HG02610 (cell line): Measurements from ENCODE around the gene PHF10.
"Not testable (repeated sequence)": the region's sequence is repeated elsewhere in the genome, so short reads cannot be mapped to it uniquely, and the experiment has no call there.

Source experiments
- ATAC-seq: cut with Tn5 transposase; IDR thresholded peaks from one replicate; pipeline ENCODE4 v1.9.1; 2021; ENCODE audit warnings: mild to moderate bottlenecking, moderate library complexity; ENCODE audit not compliant: unreplicated experiment

Gene PHF10

DNA sequence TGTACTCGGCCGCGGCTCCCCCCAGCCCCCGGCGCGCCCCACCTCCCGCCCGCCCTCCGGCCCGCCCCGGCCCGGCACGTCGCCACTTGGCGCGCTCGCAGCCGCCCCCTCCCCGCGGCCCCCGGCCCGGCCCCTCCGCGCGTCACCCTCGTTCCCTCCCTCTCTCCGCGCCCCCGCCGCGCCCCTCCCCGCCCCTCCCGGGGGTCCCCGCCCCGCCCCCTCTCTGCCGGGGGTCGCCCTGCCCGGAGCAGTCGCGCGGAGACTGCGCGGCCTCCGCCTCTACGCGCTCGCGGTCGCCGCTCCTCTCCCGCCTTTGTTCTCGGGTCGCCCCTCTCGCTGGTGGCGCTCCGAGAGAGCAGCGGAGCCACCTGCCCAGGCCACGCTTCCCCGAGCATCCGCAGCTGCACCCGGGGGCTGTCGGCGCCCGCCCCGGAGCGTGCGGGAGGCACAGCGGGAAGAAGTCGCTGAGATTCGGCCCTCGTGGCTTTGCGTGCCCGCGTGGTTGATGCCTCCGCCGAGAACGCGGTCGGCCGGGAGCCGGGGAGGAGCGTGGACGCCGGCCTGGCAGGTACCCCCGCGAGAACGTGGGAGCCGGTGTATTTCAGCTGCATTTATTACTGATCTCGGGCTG lies at the start of gene PHF10:
TSS of gene PHF10 (minus strand) at position 7 of the 631 bp plus-strand sequence. CDS start 569 bp downstream, outside the sequence.
- peak; percentile 45 for ATAC-seq

DNA sequence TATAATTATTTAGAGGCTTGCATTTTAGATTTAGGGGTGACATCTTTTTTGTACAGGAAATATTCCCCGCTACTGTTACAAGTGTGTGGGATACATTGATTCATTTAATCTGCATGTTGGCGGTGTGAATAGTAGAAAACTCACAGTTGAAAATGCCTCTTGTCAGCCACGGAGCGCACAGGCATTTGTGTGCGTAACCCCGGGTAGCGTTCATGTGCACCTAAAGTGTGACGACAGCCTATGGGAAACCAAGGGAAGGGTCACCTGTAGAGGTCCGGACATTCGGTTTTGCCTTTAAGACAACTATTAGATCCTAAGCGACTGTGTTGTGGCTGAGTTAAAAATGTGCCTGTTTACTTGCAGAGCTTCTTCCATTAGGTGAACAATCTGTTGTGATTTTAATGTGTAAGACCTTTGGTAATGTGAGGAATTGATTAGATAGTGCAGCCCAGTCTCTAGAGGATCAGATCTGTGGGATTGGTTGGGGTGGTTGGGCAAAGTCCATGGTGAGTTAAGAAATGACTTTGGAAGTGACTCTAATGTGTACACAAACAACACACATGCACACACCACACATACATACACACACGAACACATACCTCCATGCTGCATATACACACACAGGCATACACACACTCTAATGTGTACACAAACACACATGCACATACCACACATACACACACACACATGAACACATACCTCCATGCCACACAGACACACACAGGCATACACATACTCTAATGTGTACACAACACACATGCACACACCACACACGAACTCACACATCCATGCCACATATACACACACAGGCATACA lies 42.8 kb upstream of the PHF10 start:
- ATAC-seq: no peak

DNA sequence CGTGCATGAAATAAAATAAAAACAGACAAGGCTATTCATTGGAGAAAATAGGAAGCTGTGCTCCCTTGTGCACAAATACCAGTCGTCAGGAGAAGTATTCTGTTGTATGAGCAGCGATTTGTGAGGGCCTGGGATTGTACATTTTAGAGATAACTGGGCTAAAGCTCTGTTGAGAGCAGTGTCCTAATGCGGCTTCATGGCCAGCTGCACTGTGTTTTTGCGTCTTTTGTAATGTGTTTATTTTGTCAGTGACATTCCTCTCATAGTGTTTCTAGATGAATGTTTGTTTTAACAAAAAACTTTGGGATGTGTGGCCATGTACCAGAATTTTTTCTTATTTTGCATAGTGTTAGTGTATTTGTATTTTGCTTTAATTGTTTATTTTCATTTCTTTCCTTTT lies 41.9 kb upstream of the PHF10 start:
- ATAC-seq: no peak

DNA sequence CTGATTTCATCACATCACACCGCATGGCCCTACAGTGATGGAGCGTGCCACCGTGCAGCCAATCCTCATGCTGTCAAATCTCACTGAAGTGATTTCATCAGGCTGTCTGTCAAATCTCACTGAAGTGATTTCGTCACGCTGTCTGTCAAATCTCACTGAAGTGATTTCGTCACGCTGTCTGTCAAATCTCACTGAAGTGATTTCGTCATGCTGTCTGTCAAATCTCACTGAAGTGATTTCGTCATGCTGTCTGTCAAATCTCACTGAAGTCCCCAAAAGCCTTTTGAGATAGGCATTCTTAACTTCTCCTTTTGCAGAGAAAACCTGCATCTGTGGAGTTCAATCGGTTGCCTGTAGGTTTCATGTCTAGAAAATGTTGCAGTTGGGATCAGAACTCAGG lies 41.5 kb upstream of the PHF10 start:
- not testable (repeated sequence) for ATAC-seq

DNA sequence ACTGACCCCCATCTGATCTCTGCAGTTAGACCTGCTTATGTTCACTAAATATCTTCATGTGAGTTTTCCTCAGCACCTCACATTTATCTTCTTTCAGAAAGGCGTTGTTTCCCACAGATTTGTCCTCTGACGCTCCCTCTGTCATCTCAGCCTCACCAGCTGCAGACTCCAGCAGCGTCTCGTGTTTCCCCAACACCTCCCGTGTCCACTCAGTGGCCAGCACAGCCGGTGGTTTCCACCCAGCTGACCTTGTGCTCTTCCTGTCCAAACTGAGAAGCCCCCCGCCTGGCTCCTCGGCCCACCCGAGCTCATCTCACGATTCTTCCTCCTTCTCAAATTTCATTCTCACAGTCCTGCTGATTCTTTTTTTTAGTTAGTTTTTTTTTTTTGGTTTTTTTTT lies 39.6 kb upstream of the PHF10 start:
- ATAC-seq: no peak

DNA sequence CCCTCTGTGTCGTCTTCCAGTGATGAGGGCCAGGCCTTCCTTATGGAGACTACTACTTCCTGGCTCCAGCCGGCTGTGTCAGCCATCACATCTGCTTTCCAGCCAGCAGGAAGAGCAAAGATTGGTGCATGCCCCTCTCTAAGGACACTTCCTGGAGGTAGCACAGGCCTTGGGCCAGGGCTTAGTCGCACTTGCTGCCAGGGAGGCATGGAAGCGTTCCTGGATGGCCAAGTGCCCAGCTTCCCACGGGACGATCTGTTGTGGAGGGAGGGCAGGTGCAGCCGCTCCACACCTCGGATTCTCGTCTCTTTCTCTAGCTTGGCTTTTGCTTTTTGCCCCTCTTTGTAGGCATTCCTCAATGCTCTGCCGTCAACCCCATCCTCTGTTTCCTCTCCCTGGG lies 39.0 kb upstream of the PHF10 start:
- ATAC-seq: no peak

DNA sequence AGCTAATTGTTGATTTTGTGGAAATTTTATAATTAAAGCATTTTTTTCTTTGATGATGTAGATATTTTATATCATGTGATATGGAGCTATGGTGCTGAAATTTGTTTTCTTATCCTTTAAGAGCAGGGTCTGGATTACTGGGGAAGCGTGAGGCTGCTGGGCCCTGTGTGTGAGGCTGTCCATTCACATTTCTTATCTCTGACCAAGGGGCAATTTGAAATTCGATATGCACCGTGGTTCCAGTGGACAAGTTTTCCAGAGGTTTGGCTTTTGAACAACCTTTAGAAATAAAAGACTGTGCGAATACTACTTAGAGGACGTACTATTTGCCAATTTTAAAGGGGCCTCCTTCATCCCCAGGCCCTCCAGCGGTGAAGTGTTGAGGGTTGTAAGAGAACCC lies 30.9 kb upstream of the PHF10 start:
- no peak for ATAC-seq

DNA sequence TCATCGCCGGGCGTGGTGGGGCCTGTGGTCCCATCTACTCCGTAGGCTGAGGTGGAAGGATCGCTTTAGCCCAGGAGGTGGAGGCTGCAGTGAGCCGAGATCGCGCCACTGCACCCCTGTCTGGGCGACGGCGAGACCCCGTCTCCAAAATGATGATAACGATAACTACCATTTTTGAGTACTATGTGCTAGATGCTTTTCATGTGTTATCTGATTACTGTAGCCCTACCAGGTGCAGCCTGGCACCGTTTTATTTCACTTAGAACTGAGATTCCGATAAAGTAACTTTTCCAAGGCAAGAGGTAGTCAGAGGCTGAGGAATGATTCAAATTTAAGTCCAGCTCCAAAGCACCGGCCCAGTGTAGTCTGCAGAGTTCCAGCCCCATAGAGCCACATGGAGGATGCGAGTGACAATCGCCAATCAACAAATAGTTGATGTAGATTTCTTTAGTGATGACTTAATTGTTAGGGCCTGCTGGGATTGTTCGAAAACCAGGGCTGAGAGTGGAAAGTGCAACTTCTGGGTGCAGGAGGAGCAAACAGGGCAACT lies 27.8 kb upstream of the PHF10 start:
- ATAC-seq: no peak

DNA sequence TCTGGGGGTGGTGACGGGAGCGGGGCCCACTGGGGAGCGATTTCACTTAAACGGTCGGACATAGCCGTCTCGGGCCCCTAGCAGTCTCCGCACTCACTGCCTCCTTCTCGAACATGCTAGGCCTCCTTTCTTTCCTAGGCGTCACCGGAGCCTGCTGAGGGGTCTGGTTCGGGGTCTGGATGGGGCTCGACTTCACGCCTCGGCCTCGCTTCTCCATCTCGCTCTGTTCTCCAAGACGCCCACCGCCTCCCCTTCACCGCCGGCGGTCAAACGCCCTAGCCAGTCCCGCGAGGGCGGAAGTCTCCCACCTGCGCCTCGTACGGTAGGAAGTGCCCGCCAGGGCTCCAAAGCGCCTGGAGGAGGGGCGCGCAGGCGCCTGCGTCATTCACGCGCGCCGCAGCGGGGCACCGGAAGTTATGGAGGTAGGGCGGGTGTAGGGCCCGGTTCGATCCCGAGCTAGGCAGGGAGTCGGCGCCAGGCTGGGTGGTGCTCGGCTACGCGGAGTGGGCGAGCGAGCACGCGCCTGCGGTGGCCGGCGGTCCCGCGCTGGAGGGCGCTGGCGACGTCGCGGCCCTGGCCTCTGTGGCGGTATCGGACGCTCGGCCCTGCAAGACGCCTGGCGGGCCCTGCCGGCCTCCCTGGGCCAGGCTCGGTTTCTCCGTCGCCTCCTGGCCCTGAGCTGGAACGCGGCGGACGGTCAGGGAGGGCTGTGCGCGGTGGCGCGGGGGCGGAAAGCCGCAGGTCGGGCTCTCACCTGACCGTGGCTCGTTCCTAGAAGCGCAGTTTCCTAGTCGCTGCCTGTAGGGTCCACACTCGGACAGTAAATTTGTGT lies 27.2 kb upstream of the PHF10 start, which contains the start of the genes DYNLT2 and ERMARD:
TSS of gene DYNLT2 (minus strand) at position 331 of the 832 bp plus-strand sequence. CDS start at position 217, 114 bp downstream.
TSS of gene ERMARD (plus strand) at position 381 of the 832 bp plus-strand sequence. CDS start at position 417, 36 bp downstream.
- ATAC-seq: peak; percentile 94

DNA sequence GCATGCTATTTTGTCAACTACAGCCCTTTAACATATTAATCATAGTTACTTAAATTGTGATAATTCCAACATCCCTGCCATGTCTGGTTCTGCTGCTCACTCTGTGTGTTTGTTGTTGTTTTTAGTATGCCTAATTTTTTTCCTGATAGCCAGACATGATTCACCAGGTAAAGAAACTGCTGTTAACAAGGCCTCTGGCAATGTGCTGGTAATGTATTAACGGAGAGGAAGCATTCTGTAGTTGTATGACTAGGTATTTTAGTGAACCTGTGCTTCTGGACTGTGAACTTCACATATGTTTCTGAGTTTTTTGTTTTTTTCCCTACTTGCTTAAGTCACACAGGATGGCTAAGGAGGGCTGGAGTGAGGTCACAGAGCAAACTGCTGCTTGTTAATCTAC lies 22.3 kb upstream of the PHF10 start:
- no peak for ATAC-seq

DNA sequence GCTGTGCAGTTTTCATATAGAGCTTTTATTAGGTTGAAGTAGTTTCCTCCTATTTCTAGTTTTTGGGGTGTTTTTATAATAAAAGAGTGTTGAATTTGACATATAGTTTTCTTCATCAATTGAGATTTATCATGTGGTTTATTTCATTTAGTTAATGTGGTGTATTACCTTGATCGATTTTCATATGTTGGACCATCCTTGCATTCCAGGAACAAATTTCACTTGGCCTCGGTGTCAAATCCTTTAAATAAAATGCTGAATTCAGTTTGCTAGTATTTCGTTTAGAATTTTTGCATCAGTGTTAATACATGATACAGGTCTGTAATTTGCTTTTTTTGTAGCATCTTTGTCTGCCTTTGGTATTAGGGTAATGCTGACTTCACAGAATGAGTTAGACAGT lies 21.1 kb upstream of the PHF10 start:
- ATAC-seq: no peak

DNA sequence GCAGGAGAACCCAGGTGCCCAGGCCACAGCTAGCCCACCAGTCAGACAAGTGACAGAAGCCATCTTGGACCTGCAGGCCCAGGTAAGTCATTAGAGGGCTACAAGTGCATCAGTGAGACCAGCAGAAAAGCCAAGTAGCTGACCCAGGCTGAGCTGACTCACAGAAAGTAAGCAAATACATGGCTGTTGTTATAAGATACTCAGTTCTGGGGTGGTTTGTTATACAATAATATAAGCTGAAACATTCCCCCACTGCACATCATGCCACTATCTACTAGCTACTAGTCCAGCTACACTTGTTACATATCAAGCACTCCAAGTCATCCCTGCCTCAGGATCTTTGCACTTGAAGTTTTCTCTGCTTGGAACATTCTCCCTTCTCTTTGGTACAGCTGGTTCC lies 17.0 kb upstream of the PHF10 start:
- ATAC-seq: no peak

DNA sequence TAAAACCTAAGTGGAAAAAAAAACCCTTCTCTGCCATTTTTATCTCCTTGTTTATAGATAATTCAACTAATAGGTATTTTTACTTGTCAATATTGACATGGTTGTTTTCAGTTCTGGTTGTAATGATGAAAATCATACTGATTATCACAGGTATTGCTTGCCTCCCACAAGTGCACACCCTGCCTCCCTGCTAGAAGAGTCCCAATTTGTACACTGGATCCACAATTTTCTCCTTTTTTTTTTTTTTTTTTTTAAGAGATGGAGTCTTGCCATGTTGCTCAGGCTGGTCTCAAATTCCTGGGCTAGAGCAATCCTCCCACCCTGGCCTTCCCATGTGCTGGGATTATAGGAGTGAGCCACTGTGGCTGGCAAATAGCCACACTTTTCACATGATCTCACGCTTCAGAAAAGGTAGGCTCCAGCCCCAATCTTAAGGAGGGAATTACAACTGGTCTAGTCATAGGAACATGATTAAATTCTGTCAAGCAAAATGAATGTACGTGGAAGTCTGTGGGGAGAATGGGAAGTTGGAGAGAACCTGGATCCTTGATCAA lies 14.8 kb upstream of the PHF10 start:
- ATAC-seq: no peak

DNA sequence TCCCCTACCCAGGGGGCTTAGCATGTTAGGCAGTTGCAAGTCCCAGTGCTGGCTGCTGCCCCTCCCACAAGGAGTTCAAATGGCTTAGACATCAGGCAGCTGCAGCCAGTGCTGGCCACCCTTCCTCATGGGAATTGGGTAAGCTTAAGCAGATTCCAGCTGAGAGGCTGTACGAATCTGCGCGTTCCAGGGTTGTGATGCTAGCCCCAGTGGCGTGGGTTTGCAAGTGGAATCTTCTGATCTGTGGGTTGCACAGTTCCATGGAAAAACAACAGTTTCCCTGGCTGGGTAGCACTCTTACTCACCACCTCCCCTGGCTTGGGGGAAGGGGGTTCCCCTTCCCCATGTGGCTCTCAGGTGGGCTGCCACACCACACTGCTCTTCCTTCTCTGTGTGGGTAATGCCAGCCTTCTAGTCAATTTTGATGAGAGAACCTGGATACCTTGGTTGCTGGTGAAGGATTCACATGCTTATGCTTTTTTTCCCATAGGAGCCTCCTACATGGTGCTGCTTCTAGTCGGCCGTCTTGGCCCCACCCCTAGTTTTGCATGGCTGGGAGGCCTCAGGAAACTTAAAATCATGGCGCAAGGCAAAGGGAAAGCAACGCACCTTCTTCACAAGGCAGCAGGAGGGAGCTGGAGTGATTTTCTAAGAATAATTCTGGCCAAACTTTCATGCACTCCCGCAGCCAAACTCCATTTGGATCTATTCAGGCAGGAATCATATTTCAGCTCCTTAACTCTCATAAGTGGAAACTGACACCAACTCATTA lies 14.1 kb upstream of the PHF10 start:
- no peak for ATAC-seq

DNA sequence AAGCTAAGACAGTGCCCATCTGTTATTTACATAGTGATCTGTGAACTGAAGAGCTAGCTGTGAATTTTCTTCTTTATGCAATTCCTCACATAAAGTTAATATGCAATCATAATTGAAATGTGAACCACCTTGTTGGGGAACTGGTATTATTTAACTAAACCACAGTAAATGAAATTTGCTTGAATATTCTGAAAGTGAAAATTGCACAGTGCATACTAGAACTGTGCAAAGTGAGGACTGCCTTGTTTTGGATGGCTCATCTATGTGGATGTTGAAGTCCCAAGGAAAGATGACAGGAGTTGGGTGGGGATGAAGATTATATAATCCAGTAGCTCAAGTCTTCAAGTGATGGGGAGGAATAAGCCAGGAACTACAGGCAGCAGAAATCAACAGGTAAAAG lies 5.7 kb upstream of the PHF10 start:
- ATAC-seq: no peak

DNA sequence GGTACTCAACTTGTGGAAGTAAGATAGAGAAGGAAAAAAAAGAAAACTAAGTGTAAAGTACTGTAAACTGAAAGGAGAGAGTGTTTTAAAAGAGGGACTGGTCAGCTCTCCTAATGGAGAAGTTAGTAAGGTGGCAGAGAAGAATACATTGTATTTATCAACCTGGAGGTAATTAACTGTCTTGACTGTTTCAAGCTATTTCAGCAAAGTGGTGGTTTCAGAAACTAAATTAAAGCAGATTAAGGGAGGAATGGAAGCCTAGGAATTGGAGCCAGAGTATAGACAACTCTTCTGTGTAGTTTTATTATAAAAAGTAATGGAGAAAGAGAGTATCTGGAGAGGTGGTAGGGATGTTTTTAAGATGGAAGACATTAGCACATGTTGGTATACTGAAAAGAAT lies 2.7 kb upstream of the PHF10 start:
- no peak for ATAC-seq

DNA sequence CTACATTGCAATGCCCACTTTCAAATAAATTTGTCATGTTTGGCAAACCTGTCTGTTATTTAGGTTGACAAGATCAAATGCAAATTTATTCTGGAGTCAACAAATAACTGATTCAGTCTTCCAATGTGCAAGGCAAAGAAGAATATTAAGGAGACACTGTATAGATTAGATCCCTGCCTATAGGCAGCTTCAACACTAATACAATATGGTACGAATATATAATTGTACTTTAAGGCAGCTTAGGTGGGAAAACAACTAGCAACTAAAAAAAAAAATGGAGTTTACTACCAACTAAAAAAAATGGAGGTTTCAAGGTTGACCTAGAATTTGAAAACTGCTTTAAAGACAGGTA lies 1.7 kb upstream of the PHF10 start:
- no peak for ATAC-seq

DNA sequence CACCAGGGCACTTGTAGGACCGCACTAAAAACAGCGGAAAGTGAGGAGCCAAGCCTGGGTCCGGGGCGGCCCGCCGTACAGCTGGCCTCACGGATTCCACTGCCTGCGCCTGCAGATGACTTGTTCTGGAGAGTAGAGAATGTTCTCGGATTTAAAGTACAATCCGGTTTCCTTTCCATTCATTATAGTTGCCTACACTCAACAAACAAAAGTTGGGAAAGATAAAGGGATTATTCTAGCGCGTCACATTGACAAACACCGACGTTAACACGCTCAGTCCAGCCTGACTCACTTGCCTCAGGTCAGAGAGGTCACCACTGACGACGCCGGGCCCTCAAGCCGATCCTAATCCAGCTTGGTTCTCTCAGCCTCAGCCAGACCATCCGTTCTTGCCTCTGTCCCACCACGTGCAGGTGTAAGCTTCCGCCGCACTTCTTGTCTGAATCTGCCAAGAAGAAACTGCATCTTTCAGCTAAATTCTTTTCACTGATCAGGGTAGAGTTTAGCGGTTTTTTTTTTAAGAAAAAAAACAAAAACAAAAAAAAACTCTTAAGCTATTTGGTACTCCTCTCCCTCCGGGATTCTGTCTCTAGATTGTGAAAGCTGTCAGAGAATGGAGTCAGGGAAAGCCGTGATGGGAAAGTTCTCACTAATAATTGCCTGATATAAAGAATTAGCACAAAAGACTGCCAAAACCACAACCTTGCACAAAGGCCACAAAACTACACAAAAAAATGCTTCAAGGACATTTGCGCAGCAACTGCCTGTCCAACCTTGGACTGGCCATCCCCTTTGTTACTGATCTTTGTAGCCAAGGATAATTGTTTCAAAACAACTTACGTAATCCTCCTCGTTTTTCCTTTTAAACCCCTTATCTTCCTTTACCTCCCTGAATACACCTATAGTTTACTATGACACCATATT lies 1.1 kb upstream of the PHF10 start:
- peak; percentile 17 for ATAC-seq

DNA sequence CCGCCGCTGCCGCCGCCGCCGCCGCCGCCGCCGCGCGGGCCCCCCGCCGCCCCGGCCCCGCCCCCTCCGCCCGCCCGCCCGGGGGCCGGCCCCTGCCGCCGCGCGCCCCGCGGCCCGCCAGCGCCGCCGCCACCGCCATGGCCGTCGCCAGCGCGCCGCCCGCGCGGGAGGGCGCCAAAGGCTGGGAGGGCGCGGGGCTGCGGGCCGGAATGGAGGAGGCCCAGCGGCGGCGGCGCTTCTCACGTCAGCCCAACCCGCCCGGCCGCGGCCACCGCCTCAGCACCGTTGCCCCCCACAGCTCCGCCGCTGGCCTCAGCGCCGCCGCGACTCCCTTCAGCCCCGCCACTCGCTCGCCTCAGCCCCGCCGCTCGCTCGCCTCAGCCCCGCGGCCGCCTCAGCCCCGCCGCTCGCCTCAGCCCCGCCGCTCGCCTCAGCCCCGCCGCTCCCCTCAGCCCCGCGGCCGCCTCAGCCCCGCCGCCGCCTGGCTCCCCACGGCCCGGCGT lies 258 bp downstream of the PHF10 start:
- peak; percentile 38 for ATAC-seq
